ENCODE measurements around the gene CHCHD10.

DNA sequence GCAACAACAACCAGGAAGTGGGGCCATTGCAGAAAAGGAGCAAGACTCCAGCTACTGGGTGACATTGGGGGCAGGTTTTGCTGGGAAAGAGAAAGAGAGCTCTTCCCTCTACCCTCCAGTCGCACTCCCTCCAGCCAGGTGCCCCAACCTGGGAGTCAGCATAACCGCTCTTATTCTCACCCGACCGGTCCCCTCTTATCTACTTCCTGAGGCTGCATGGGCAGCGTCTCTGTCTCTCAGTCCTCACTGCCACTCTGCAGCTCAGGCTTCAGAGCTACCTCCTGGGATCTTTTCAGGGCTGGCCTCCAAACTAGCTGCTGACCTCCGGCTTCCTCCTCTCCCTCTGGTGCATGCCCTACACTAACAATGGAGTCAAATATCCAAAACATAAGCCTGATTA lies 22.0 kb downstream of the CHCHD10 start:
- TF ChIP-seq POLR2A (IDR thresholded peaks at IDR 0.05) = no peak
- no peak for TF ChIP-seq CTCF (IDR thresholded peaks at IDR 0.05)
- no peak for TF ChIP-seq POLR2AphosphoS5 (IDR thresholded peaks at IDR 0.05)

Data from upper lobe of left lung (tissue), 4 donors.